GM12873 (cell line): ENCODE results near the gene PCCA.

ENCODE experiments used
- TF ChIP-seq, protein P1 (sequence below): IDR thresholded peaks from 2 replicates; pipeline ENCODE4 v1.5.1; 2012; ENCODE audit warnings: low read depth, mild to moderate bottlenecking, moderate library complexity, low read length, control low read depth; ENCODE audit not compliant: insufficient read depth; ENCODE audit errors: missing control alignments

Gene PCCA

GRCh38 chr13:100461309-100462030 is 372.6 kb downstream of the PCCA start:
- TF ChIP-seq, protein P1, sequence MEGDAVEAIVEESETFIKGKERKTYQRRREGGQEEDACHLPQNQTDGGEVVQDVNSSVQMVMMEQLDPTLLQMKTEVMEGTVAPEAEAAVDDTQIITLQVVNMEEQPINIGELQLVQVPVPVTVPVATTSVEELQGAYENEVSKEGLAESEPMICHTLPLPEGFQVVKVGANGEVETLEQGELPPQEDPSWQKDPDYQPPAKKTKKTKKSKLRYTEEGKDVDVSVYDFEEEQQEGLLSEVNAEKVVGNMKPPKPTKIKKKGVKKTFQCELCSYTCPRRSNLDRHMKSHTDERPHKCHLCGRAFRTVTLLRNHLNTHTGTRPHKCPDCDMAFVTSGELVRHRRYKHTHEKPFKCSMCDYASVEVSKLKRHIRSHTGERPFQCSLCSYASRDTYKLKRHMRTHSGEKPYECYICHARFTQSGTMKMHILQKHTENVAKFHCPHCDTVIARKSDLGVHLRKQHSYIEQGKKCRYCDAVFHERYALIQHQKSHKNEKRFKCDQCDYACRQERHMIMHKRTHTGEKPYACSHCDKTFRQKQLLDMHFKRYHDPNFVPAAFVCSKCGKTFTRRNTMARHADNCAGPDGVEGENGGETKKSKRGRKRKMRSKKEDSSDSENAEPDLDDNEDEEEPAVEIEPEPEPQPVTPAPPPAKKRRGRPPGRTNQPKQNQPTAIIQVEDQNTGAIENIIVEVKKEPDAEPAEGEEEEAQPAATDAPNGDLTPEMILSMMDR, result no peak

- TF ChIP-seq, protein P1, result no peak
Measured at GRCh38 chr13:100464006-100464405, 375.1 kb downstream of the PCCA start.

- TF ChIP-seq, protein P1, result no peak
Measured at GRCh38 chr13:100465558-100465957, 376.7 kb downstream of the PCCA start.

DNA sequence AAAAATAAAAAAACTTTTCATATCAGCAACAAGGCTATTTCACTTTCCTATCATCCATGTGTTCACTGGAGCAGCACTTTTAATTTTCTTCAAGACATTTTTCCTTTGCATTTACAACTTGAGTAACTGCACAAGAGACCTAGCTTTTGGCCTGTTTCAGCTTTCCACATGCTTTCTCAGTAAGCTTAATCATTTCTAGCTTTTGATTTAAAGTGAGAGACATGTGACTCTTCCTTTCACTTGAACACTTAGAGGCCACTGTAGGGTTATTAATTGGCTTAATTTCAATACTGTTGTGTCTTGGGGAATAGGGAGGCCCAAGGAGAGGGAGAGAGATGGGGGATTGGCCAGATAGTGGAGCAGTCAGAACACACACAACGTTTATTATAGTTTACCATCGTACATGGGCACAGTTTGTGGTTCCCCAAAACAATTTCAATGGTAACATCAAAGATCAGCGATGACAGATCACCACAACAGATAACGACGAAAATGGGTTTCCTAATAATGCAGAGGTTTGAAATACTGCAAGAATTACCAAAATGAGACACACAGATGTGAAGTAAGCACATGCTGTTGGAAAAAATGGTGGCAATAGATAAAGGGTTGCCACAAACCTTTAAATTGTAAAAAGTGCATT is 382.1 kb downstream of the PCCA start:
- TF ChIP-seq, protein P1, result no peak

DNA sequence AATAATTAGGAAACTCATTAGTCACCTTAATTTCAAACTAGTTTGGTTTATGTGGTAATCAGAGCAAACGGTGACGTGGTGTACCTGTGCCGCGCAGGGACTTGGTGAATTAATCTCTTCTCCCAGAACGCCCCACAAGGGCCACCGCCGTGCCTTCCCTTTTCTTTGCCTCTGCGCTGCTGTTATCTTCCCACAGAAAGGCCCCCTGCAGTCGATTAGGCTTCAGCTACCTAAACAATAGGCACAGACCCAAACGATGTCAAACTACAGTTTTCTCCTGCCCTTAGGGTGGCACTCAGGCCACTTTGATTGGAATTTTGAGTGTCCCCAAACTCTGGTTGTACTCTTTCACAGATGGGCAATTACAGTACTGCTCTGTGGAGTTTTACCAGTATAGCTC is 384.2 kb downstream of the PCCA start:
- TF ChIP-seq, protein P1, result no peak

DNA sequence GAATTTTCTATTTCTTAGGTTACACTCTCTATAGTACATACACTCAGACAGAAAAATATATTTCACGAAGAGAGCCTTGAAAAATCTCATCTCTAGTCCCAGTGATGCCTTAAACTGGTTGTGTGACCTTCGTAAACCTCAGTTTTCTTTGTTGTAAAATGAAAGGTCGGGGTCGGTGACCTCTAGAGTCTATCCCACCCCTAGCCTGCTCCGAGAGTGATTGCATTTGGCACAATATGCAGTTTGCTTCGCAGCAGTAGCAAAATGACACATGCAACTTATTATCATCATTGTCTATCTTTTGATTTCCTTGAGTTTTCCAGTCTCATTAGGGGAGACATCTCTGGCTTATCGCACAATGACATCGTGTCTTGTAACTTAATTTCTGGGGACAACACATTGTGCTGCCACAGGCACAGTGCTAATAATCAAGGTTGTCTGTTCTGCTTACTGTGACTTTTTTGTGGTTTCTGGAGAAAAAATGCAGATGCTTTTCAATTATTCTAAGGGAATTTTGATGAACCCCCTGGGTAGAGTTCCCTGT is 384.7 kb downstream of the PCCA start:
- TF ChIP-seq, protein P1, result no peak

DNA sequence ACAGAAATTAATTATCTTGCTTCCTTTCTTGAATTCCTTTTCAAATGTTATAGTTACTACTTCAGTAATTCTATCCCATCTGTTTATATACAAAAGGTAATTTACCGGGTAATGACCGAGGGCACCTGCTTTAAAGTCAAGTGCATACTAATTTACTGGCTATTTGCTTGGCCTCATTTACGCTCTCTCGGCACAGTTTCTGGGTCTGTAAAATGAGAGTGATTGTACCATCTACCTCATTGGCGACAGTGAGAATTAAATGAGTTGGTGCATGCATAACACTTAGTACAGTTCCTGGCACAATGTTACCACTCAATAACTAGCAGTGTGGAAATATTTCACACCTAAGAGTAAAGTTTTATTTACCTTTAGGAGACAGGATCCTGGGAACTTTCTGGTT is 388.1 kb downstream of the PCCA start:
- TF ChIP-seq, protein P1, result no peak
